Choroid plexus epithelial cell (primary cell): ENCODE results near the gene JMJD1C.

Experiments
- DNase-seq: peaks from one replicate; pipeline ENCODE4 v3.0.0-alpha.2; 2010; ENCODE audit warnings: low read depth
- H3K4me3 ChIP-seq: 2 replicates; pipeline ENCODE4 v1.5.1; 2011; ENCODE audit warnings: low read depth, mild to moderate bottlenecking, control low read depth, low read length, moderate library complexity
- CTCF ChIP-seq: conservative IDR thresholded peaks from 2 replicates; pipeline ENCODE4 v1.5.1; 2011; ENCODE audit warnings: low read depth, mild to moderate bottlenecking, control low read depth, inconsistent platforms, low read length, moderate library complexity

JMJD1C gene

GRCh38 chr10:63416376-63416775 is 49.4 kb downstream of the JMJD1C start:
- TF ChIP-seq CTCF = no peak

GRCh38 chr10:63415640-63416244 is 50.0 kb downstream of the JMJD1C start:
- no peak for DNase-seq
- TF ChIP-seq CTCF = no peak
- H3K4me3 ChIP-seq = no peak overlapping the region

More at GRCh38 chr10:63416376-63416775, 49.4 kb downstream of the JMJD1C start:
- DNase-seq = peak; percentile 56
- H3K4me3 ChIP-seq = no peak overlapping the region

- TF ChIP-seq CTCF = no peak
- DNase-seq = peak; percentile 49
- H3K4me3 ChIP-seq = no peak overlapping the region
Observed at GRCh38 chr10:63414481-63415260, 51.1 kb downstream of the JMJD1C start.

- no peak overlapping the region for H3K4me3 ChIP-seq
- DNase-seq = no peak
- no peak for TF ChIP-seq CTCF
Observed at GRCh38 chr10:63413429-63413828, 52.3 kb downstream of the JMJD1C start.

GRCh38 chr10:63412304-63412703 is 53.5 kb downstream of the JMJD1C start:
- TF ChIP-seq CTCF = no peak
- H3K4me3 ChIP-seq = no peak overlapping the region
- DNase-seq = peak; percentile 68

- no peak overlapping the region for H3K4me3 ChIP-seq
- no peak for TF ChIP-seq CTCF
- no peak for DNase-seq
Observed at GRCh38 chr10:63410633-63411032, 55.1 kb downstream of the JMJD1C start.
